Left lung (tissue), 10 donors: ENCODE results near the gene DDX41. TPM values are rescaled to one million over a fixed set of nuclear protein-coding genes. Genes with fewer than 3 reads are reported as not detected.
A peak's percentile ranks its signal among the peaks of the same experiment; 100 is the strongest.

ENCODE experiments used
- ATAC-seq: fragments of 200-7000 bp; cut with Tn5 transposase; one replicate; pipeline ENCODE4 v1.9.1; 2020; ENCODE audit warnings: moderate library complexity
- DNase-seq, 4 donors: peaks; one replicate each; pipeline ENCODE4 v3.0.0-alpha.2; 2013 to 2020
- H3K27ac ChIP-seq, 2 donors: fragments of 200-600 bp; sonication (generic) in 1 of 2; one replicate each; pipeline versions ENCODE4 v1.5.0 to v1.8.0; 2020 to 2021
- H3K27me3 ChIP-seq, 2 donors: fragments of 200-600 bp; sonication (generic) in 1 of 2; one replicate each; pipeline versions ENCODE4 v1.5.0 to v1.8.0; 2020 to 2021
- H3K36me3 ChIP-seq, 2 donors: fragments of 200-600 bp; sonication (generic) in 1 of 2; one replicate each; pipeline versions ENCODE4 v1.5.0 to v1.8.0; 2020 to 2021
- H3K4me1 ChIP-seq, 2 donors: fragments of 200-600 bp; one replicate each; pipeline ENCODE4 v1.8.0; 2021
- H3K4me3 ChIP-seq, 2 donors: fragments of 200-600 bp; sonication (generic) in 1 of 2; one replicate each; pipeline versions ENCODE4 v1.5.0 to v1.8.0; 2020 to 2021; ENCODE audit warnings: mild to moderate bottlenecking in 1 of 2
- H3K9me3 ChIP-seq, 2 donors: fragments of 200-600 bp; sonication (generic) in 1 of 2; one replicate each; pipeline versions ENCODE4 v1.5.0 to v1.8.0; 2020 to 2021
- intact Hi-C, 2 donors: fragments of 100-400 bp; cut with DNase I; formaldehyde crosslinking; loops; one replicate each; pipeline versions ENCODE4 v1.11.2 to v1.14.2; 2022
- polyA plus RNA-seq, 6 donors: library from polyadenylated mRNA; unstranded; fragments of 120-200 nt; gene quantifications; one replicate each; pipeline ENCODE4 v1.2.1, GENCODE V29; 2013; ENCODE audit not compliant: insufficient read length in 6 of 6
- total RNA-seq, 2 donors: library from RNA; stranded (reverse); fragmentation: NEBNext Ultra II Directional; extraction: Animal tissue kit (Norgen Biotek cat#: 25700); gene quantifications; one replicate each; pipeline ENCODE4 v1.2.1, GENCODE V29; 2021
- TF ChIP-seq, protein P1 (sequence below), 2 donors: fragments of 200-600 bp; sonication (generic) in 1 of 2; IDR thresholded peaks; one replicate each; pipeline versions ENCODE4 v1.5.0 to v1.8.0; 2021; ENCODE audit warnings: antibody characterized with exemption in 2 of 2
- donor health status: DM: no; HTN: yes; CAD: no.
- donor health status: DM: no; HTN: no; CAD: no.

The DDX41 gene
- total and polyA plus RNA-seq, 8 donors = 65.9 to 90.2 (median 81.9) TPM

DNA sequence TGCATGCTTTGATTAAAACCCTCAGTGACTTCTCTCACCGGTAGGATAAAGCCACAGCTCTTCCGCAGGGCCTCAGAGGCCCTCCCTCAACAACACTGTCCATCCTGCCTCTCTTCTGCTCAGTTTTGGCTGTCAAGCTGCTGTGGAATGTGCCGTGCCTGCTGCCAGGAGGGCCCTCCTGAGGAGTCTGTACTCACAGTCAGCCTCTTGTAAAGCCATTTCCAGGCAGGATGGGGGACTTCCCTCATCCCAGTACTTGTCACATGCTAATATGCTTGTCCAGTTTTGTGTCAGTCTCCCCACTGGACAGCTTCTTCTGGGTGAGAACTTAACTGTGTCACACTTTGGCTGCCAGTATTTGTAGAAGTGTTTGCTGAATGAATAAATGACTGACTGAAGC, 13.9 kb upstream of the DDX41 start:
- Histone ChIP-seq H3K4me1 (no peaks in the 10 kb centered on the region), H3K27ac (no peak overlapping the region), H3K4me3 (no peak overlapping the region), H3K27me3 (no peaks in the 10 kb centered on the region), H3K9me3 (no peaks in the 10 kb centered on the region), H3K36me3 (peaks cover 0 to 100% of the 10 kb centered on the region in 2 donors)
- DNase-seq (no peak), ATAC-seq (peak; percentile 69)
- TF ChIP-seq, protein P1, sequence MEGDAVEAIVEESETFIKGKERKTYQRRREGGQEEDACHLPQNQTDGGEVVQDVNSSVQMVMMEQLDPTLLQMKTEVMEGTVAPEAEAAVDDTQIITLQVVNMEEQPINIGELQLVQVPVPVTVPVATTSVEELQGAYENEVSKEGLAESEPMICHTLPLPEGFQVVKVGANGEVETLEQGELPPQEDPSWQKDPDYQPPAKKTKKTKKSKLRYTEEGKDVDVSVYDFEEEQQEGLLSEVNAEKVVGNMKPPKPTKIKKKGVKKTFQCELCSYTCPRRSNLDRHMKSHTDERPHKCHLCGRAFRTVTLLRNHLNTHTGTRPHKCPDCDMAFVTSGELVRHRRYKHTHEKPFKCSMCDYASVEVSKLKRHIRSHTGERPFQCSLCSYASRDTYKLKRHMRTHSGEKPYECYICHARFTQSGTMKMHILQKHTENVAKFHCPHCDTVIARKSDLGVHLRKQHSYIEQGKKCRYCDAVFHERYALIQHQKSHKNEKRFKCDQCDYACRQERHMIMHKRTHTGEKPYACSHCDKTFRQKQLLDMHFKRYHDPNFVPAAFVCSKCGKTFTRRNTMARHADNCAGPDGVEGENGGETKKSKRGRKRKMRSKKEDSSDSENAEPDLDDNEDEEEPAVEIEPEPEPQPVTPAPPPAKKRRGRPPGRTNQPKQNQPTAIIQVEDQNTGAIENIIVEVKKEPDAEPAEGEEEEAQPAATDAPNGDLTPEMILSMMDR (IDR thresholded peaks at IDR 0.05) = no peak
- intact Hi-C loops = no loop called here

DNA sequence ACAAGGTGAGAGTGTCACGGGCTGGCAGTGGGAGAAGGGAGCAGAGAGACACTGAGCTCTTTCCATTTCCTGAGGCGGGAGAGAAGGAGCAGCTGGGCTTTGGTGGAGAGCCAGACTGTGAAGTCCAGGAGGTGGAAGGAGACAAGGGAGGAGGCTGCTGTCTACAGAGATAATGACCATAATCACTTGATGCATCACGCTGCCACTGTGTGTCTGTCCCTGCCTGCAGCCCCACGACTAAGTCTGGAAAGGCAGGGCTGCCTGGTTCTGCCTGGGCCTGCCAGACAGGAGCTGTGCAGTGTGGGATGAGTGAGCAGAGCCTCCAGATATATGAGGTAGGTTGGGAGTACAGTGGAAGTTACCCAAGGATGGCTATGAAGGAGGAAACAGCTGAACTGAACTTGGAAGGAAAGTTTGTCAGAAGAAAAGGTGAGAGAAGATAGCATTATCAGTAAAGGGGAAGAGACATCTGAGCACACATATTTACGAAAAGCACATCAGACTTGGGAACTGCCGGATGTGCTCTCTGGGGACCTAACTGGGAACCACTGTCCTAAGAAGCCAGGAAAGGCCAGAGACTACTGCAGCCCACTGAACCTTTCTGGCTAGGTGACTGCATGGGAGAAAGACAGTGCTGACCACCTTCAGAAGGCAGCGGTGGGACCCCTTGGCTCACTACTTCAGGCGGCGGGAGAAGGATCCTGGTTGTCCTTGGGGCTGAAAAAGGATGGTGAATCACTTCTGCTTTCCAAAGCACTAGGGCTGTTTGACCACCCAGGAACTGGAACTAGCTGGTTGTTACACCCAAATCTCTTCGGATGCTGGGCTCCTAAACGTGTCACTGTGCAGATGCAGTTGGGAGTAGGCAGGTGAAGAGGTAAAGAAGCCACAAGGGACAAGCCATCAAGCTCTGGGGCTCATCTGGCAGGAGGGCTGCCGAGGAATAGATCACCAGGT, 12.8 kb upstream of the DDX41 start:
- H3K4me1 ChIP-seq = no peaks in the 10 kb centered on the region
- H3K4me3 ChIP-seq = no peak overlapping the region
- intact Hi-C loops = no loop called here
- TF ChIP-seq, protein P1 (IDR thresholded peaks at IDR 0.05) = no peak
- no peak for ATAC-seq
- no peaks in the 10 kb centered on the region for H3K9me3 ChIP-seq
- H3K27me3 ChIP-seq = no peaks in the 10 kb centered on the region
- peaks cover 0 to 100% of the 10 kb centered on the region in 2 donors for H3K36me3 ChIP-seq
- H3K27ac ChIP-seq = no peak overlapping the region
- DNase-seq = no peak

DNA sequence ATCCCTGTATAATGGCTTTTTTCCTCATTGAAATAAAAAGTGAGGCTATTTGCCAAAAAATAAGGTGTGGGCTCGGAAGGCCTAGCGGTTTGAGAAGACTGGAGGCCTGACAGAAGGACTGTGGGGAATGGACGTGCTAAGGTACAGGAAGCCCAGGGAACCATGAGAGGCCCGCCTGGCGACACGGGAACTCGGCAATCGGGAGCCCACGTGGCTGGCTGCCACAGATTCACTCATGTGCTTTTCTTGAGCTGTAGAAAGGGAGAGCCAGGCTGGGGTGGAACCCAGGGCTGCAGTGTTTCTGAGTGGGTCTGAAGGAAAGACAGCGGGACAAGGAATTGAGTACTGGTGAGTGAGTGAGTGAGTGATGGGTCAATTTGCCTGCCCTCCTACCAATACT, 11.9 kb upstream of the DDX41 start:
- Histone ChIP-seq H3K4me1 (no peaks in the 10 kb centered on the region), H3K9me3 (no peaks in the 10 kb centered on the region), H3K36me3 (peaks cover 0 to 100% of the 10 kb centered on the region in 2 donors), H3K27ac (no peak overlapping the region), H3K4me3 (no peak overlapping the region), H3K27me3 (no peaks in the 10 kb centered on the region)
- TF ChIP-seq, protein P1 (IDR thresholded peaks at IDR 0.05) = no peak
- intact Hi-C loops = no loop called here
- ATAC-seq = no peak
- no peak for DNase-seq

DNA sequence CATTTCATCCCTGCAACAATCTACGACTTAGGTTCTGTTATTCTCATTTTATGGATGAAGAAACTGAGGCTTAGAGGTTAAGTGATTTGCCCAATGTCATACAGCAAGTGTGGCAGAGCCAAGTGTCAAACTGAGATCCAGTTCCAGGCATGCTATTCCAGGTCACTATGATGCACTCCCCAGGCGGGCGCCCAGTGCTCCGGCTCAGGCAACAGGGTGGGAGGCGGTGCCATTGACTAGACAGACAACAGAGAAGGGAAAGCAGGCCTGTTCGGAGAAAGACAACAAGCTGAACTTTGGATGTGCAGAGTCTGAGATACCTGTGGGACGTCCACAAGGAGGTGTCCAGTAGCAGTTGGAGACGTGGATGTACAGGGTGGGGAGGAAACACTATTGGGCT, 10.8 kb upstream of the DDX41 start:
- no peak overlapping the region for H3K27ac ChIP-seq
- TF ChIP-seq, protein P1 (IDR thresholded peaks at IDR 0.05) = no peak
- intact Hi-C loops = no loop called here
- DNase-seq (no peak), ATAC-seq (no peak)
- H3K4me1 ChIP-seq = no peaks in the 10 kb centered on the region
- H3K9me3 ChIP-seq = no peaks in the 10 kb centered on the region
- H3K27me3 ChIP-seq = no peaks in the 10 kb centered on the region
- H3K4me3 ChIP-seq = no peak overlapping the region
- H3K36me3 ChIP-seq = peaks cover 0 to 100% of the 10 kb centered on the region in 2 donors

DNA sequence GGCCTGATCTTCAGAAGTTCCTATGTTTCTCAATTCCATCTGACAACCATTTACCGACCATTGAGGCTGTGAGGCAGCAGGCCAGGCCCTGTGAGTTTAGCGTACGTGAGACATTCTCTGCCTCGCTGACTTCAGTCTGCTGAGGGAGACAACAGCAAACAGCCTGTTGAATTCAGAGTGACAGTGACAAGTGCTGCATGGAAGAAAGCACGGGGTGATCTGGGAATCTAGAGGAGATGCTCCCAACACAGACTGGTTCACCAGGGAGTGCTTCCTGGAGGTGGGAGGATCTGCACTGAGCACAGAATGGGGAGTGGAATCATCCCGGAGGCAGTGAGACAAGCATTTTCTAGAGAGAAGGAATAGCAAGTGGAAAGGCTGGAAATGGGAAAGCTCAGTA, 10.0 kb upstream of the DDX41 start:
- intact Hi-C loops = no loop called here
- DNase-seq (no peak), ATAC-seq (no peak)
- Histone ChIP-seq H3K4me1 (no peaks in the 10 kb centered on the region), H3K27me3 (no peaks in the 10 kb centered on the region), H3K9me3 (no peaks in the 10 kb centered on the region), H3K4me3 (no peak overlapping the region), H3K27ac (no peak overlapping the region), H3K36me3 (peaks cover 0 to 98% of the 10 kb centered on the region in 2 donors)
- TF ChIP-seq, protein P1 (IDR thresholded peaks at IDR 0.05) = no peak
